RWPE2 (cell line): ENCODE data around the gene SCTR.

ENCODE experiments used
- ATAC-seq: fragments of 200-7000 bp; cut with Tn5 transposase; 3 replicates; pipeline ENCODE4 v1.9.1; 2021; ENCODE audit warnings: low read depth
- DNase-seq: peaks from one replicate; pipeline ENCODE4 v3.0.0-alpha.2; 2020; ENCODE audit warnings: low spot score
- H3K27ac ChIP-seq: fragments of 450-650 bp; 2 replicates; pipeline ENCODE4 v1.5.1; 2017; ENCODE audit warnings: mild to moderate bottlenecking; ENCODE audit not compliant: poor library complexity, severe bottlenecking
- H3K27me3 ChIP-seq: fragments of 250-450 bp; sonication (Bioruptor Pico); 2 replicates; pipeline ENCODE4 v1.5.1; 2021; ENCODE audit warnings: mild to moderate bottlenecking, moderate library complexity; ENCODE audit not compliant: insufficient read depth, poor library complexity, severe bottlenecking
- H3K36me3 ChIP-seq: fragments of 250-450 bp; sonication (Bioruptor Pico); 2 replicates; pipeline ENCODE4 v1.5.1; 2020; ENCODE audit warnings: low read depth, mild to moderate bottlenecking, moderate library complexity
- H3K4me1 ChIP-seq: fragments of 250-450 bp; sonication (Bioruptor Pico); 2 replicates; pipeline ENCODE4 v1.5.1; 2021; ENCODE audit warnings: mild to moderate bottlenecking, moderate library complexity; ENCODE audit not compliant: insufficient read depth, poor library complexity, severe bottlenecking
- H3K4me3 ChIP-seq: fragments of 250-450 bp; sonication (Bioruptor Pico); 2 replicates; pipeline ENCODE4 v1.5.1; 2021; ENCODE audit warnings: mild to moderate bottlenecking, moderate library complexity; ENCODE audit not compliant: severe bottlenecking
- H3K9me3 ChIP-seq: fragments of 250-450 bp; sonication (Bioruptor Pico); 2 replicates; pipeline ENCODE4 v1.5.1; 2021; ENCODE audit warnings: mild to moderate bottlenecking, moderate library complexity; ENCODE audit not compliant: severe bottlenecking
- CTCF ChIP-seq: fragments of 450-650 bp; IDR thresholded peaks from one replicate; pipeline ENCODE4 v1.5.1; 2017; ENCODE audit warnings: mild to moderate bottlenecking, moderate library complexity; ENCODE audit not compliant: poor library complexity, severe bottlenecking

Gene SCTR

GRCh38 chr2:119428488-119429224, 95.6 kb downstream of the SCTR start:
- H3K27me3 ChIP-seq = no peaks in the 10 kb centered on the region
- ATAC-seq (no peak), DNase-seq (no peak)
- no peaks in the 10 kb centered on the region for H3K36me3 ChIP-seq
- H3K4me3 ChIP-seq = no peak overlapping the region
- TF ChIP-seq CTCF = no peak
- H3K9me3 ChIP-seq = no peaks in the 10 kb centered on the region
- H3K4me1 ChIP-seq = peaks cover 3% of the 10 kb centered on the region
- no peak overlapping the region for H3K27ac ChIP-seq

DNA sequence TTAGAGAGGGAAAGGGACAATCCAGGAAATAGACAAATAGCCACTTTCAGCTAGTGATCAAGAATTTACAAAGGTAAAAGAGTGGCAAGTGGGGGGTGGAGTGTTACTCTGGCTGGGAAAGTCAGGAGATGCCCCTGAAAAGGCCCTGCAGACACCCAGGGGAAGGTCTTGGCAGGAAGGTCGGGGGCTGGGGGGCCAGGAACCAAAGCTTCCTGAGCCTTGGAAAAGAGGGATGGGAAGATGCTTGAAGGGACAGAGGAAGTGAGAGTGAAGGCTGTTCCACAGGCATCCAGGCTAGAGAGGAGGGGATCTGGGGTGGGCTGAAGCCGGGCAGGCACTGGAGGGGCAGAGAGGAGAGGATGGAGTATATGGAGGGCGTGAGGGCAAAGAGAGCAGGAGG, 96.5 kb downstream of the SCTR start:
- no peak for ATAC-seq
- H3K27ac ChIP-seq = no peak overlapping the region
- DNase-seq = no peak
- peaks cover 3% of the 10 kb centered on the region for H3K4me1 ChIP-seq
- H3K36me3 ChIP-seq = no peaks in the 10 kb centered on the region
- no peak overlapping the region for H3K4me3 ChIP-seq
- no peaks in the 10 kb centered on the region for H3K27me3 ChIP-seq
- no peaks in the 10 kb centered on the region for H3K9me3 ChIP-seq
- TF ChIP-seq CTCF = no peak

DNA sequence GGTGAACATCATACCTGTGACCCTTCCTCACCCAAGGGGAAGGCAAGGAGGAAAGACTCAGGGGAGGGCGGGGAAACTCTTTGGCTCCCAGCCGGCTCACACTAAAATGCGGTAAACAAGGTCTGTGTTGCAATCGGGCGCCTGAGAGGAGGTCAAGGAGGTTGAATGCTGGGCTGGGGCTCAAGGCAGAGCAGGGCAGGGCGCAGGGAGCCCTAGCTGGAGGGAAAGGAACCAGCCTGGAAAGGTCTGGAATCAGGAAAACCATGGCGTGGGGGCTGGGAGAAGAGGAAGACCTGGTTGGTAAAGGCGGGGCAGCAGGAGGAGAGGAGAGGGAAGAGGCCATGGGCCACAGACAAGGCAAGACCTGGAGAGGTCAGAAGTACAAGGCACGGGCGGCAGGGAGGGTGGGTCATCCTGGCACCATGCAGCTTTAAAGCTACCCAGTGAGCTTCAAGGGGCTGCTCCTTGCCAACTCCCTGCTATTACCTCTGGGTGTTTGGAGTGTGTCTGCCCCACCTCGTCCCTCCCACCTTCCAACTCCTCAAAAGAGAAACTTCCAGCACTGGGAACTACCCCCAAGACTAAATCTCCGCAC, 97.4 kb downstream of the SCTR start:
- H3K36me3 ChIP-seq = no peaks in the 10 kb centered on the region
- H3K9me3 ChIP-seq = no peaks in the 10 kb centered on the region
- no peaks in the 10 kb centered on the region for H3K4me1 ChIP-seq
- no peak overlapping the region for H3K4me3 ChIP-seq
- no peak overlapping the region for H3K27ac ChIP-seq
- H3K27me3 ChIP-seq = no peaks in the 10 kb centered on the region
- ATAC-seq (no peak), DNase-seq (no peak)
- TF ChIP-seq CTCF = no peak

DNA sequence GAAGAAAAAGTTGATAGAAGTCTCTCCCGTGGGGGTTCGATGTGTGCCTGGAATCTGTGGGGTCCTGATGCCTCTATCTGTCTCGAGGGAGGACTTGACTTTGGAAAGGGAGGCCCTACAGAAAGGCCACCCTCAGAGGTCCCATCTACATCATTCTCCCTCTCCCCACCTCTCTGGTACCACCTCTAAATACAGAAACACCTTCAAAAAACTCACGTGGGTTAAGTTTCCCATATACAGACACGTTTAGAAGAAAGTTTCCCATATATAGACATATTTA, 97.9 kb downstream of the SCTR start:
- no peaks in the 10 kb centered on the region for H3K27me3 ChIP-seq
- no peak for ATAC-seq
- H3K4me1 ChIP-seq = no peaks in the 10 kb centered on the region

More for the DNA sequence above, 97.9 kb downstream of the SCTR start:
- no peaks in the 10 kb centered on the region for H3K36me3 ChIP-seq
- DNase-seq = no peak
- H3K27ac ChIP-seq = no peak overlapping the region
- no peak for TF ChIP-seq CTCF
- H3K4me3 ChIP-seq = no peak overlapping the region
- no peaks in the 10 kb centered on the region for H3K9me3 ChIP-seq
